ENCODE data around the gene TRIO.

Gene TRIO

GRCh38 chr5:14510880-14511279, 367.7 kb downstream of the TRIO start:
- TF ChIP-seq CTCF (conservative IDR thresholded peaks at IDR 0.05; ENCODE audit: control insufficient read depth, insufficient read depth, low read depth, low read length): no peak
- H3K4me3 ChIP-seq (ENCODE audit: control insufficient read depth, low read depth, low read length): no peak overlapping the region
- DNase-seq (ENCODE audit: low read depth): peak; percentile 16

DNA sequence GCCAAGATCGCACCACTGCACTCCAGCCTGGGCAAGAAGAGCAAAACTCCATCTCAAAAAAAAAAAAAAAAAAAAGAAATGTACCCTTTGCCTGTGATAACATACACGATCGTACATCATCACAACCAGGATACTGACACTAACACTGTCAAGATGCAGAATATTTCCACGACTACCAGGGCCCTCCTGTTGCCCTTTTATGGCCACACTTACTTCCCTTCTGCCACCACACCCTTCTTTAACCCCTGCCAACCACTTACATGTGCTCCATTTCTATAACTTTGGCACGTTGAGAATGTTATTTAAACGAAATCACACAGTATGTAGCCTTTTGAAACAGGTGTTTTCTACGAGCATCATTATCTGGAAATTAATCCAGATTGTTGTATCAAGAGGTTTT, 369.4 kb downstream of the TRIO start:
- peak; percentile 15 for DNase-seq (ENCODE audit: low read depth)
- TF ChIP-seq CTCF (conservative IDR thresholded peaks at IDR 0.05; ENCODE audit: control insufficient read depth, insufficient read depth, low read depth, low read length): no peak
- H3K4me3 ChIP-seq (ENCODE audit: control insufficient read depth, low read depth, low read length): no peak overlapping the region

DNA sequence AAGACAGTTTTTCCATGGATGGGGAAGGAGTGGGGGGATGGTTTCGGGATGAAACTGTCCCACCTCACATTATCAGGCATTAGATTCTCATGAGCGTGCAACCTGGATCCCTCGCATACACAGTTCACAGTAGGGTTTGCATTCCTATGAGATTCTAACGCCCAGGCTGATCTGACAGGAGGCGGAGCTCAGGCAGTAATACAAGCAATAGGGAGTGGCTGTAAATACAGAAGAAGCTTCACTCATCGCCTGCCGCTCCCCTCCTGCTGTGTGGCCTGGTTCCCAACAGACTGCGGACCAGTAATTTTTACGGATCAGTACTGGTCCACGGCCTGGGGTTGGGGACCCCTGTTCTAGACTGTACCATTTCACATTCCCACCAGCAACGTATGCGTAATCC, 370.1 kb downstream of the TRIO start:
- DNase-seq (ENCODE audit: low read depth): peak; percentile 13
- TF ChIP-seq CTCF (conservative IDR thresholded peaks at IDR 0.05; ENCODE audit: control insufficient read depth, insufficient read depth, low read depth, low read length): no peak
- no peak overlapping the region for H3K4me3 ChIP-seq (ENCODE audit: control insufficient read depth, low read depth, low read length)

GRCh38 chr5:14516901-14517300, 373.8 kb downstream of the TRIO start:
- H3K4me3 ChIP-seq (ENCODE audit: control insufficient read depth, low read depth, low read length): no peak overlapping the region
- no peak for DNase-seq (ENCODE audit: low read depth)
- TF ChIP-seq CTCF (conservative IDR thresholded peaks at IDR 0.05; ENCODE audit: control insufficient read depth, insufficient read depth, low read depth, low read length): no peak

GRCh38 chr5:14518638-14519037, 375.5 kb downstream of the TRIO start:
- TF ChIP-seq CTCF (conservative IDR thresholded peaks at IDR 0.05; ENCODE audit: control insufficient read depth, insufficient read depth, low read depth, low read length): no peak
- H3K4me3 ChIP-seq (ENCODE audit: control insufficient read depth, low read depth, low read length): no peak overlapping the region
- DNase-seq (ENCODE audit: low read depth): no peak

- TF ChIP-seq CTCF (conservative IDR thresholded peaks at IDR 0.05; ENCODE audit: control insufficient read depth, insufficient read depth, low read depth, low read length): no peak
- H3K4me3 ChIP-seq (ENCODE audit: control insufficient read depth, low read depth, low read length): no peak overlapping the region
- no peak for DNase-seq (ENCODE audit: low read depth)
These were observed 378.6 kb downstream of the TRIO start for GRCh38 chr5:14521748-14522147.

DNA sequence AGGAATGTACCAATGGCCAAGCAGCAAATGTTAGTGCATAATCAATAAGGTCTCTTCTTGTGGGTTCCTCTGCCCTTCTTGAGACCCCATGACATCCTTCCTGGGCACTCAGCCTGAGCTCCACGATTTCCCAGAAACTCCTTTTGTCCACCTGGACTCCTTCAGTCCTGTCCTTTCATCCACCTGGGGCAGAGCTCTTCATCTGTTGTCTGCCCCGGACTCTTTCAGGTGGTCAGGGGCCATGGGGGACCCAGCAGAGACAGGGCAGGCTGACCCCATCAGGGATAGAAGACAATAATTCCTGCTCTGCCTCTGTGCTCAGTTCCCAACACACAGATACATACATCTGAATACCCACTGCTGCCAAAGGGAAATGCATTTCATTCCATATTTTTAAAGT, 379.6 kb downstream of the TRIO start:
- DNase-seq (ENCODE audit: low read depth): no peak
- TF ChIP-seq CTCF (conservative IDR thresholded peaks at IDR 0.05; ENCODE audit: control insufficient read depth, insufficient read depth, low read depth, low read length): no peak
- no peak overlapping the region for H3K4me3 ChIP-seq (ENCODE audit: control insufficient read depth, low read depth, low read length)

Measured in fibroblast of mammary gland (primary cell).